ENCODE data around the gene B3GALT5. TPM values are rescaled to one million over a fixed set of nuclear protein-coding genes. Genes with fewer than 3 reads are reported as not detected.
A peak's percentile ranks its signal among the peaks of the same experiment; 100 is the strongest.

Gene B3GALT5
- total and polyA plus RNA-seq, 8 donors = 0.03 to 1.5 (median 1.1) TPM

GRCh38 chr21:39673163-39673562 is 60.4 kb downstream of the B3GALT5 start:
- no peak for TF ChIP-seq CTCF (IDR thresholded peaks at IDR 0.05)
- no peaks in the 10 kb centered on the region for H3K4me1 ChIP-seq
- no peak for DNase-seq
- no peaks in the 10 kb centered on the region for H3K27me3 ChIP-seq
- intact Hi-C loops (cut with DNase I) = no loop called here
- ATAC-seq = no peak
- no peaks in the 10 kb centered on the region for H3K36me3 ChIP-seq
- no peak overlapping the region for H3K4me3 ChIP-seq
- H3K27ac ChIP-seq = no peak overlapping the region
- no peaks in the 10 kb centered on the region for H3K9me3 ChIP-seq

GRCh38 chr21:39673736-39674135 is 61.0 kb downstream of the B3GALT5 start:
- H3K36me3 ChIP-seq = no peaks in the 10 kb centered on the region
- H3K27ac ChIP-seq = no peak overlapping the region
- DNase-seq (no peak), ATAC-seq (no peak)
- H3K9me3 ChIP-seq = peaks cover 0 to 3% of the 10 kb centered on the region in 2 donors
- no peaks in the 10 kb centered on the region for H3K27me3 ChIP-seq
- TF ChIP-seq CTCF (IDR thresholded peaks at IDR 0.05) = no peak
- no peaks in the 10 kb centered on the region for H3K4me1 ChIP-seq
- H3K4me3 ChIP-seq = no peak overlapping the region
- intact Hi-C loops (cut with DNase I) = no loop called here

GRCh38 chr21:39674801-39675200 is 62.1 kb downstream of the B3GALT5 start:
- intact Hi-C loops (cut with DNase I) = no loop called here
- Histone ChIP-seq H3K27ac (no peak overlapping the region), H3K4me3 (no peak overlapping the region), H3K36me3 (no peaks in the 10 kb centered on the region), H3K27me3 (no peaks in the 10 kb centered on the region), H3K4me1 (no peaks in the 10 kb centered on the region), H3K9me3 (peaks cover 0 to 3% of the 10 kb centered on the region in 2 donors)
- DNase-seq (no peak), ATAC-seq (no peak)
- TF ChIP-seq CTCF (IDR thresholded peaks at IDR 0.05) = no peak

- Histone ChIP-seq H3K4me3 (no peak overlapping the region), H3K27ac (no peak overlapping the region), H3K9me3 (peaks cover 0 to 3% of the 10 kb centered on the region in 2 donors), H3K4me1 (no peaks in the 10 kb centered on the region), H3K27me3 (no peaks in the 10 kb centered on the region), H3K36me3 (no peaks in the 10 kb centered on the region)
- intact Hi-C loops (cut with DNase I) = no loop called here
- ATAC-seq (no peak), DNase-seq (no peak)
- TF ChIP-seq CTCF (IDR thresholded peaks at IDR 0.05) = no peak
Measured at GRCh38 chr21:39675590-39675989, 62.9 kb downstream of the B3GALT5 start.

GRCh38 chr21:39675993-39676661 is 63.4 kb downstream of the B3GALT5 start:
- peaks cover 0 to 3% of the 10 kb centered on the region in 2 donors for H3K9me3 ChIP-seq
- ATAC-seq (no peak), DNase-seq (peak in 1 of 4 donors; percentile 19)
- intact Hi-C loops (cut with DNase I) = no loop called here
- no peak overlapping the region for H3K4me3 ChIP-seq
- peak overlapping the region in 1 of 2 donors; percentile 14 for H3K27ac ChIP-seq
- no peak for TF ChIP-seq CTCF (IDR thresholded peaks at IDR 0.05)
- no peaks in the 10 kb centered on the region for H3K27me3 ChIP-seq
- no peaks in the 10 kb centered on the region for H3K36me3 ChIP-seq
- no peaks in the 10 kb centered on the region for H3K4me1 ChIP-seq
